ENCODE data around the gene AGT.
"Not testable (repeated sequence)": the region's sequence is repeated elsewhere in the genome, so short reads cannot be mapped to it uniquely, and the experiment has no call there.

AGT gene

DNA sequence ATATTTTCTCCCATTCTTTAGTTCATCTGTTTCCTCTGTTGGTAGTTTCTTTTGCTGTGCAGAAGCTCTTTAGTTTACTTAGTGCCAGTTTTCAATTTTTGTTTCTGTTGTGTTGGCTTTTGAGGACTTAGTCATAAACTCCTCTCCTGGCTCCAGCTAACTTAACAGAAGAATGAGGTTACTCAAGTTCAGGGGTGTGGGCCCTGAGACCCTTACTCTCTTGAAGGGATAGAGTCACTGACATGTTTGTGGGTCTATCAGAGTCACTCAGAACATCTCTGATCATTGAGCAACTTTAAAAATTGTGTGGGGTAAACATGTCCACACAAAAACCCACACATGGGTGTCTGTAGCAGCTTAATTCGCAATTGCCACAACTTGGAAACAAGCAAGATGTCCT is 14.2 kb downstream of the AGT start:
- no peak overlapping the region for H3K4me3 ChIP-seq (ENCODE audit: control insufficient read depth, low read depth, low read length)
- no peak for DNase-seq (ENCODE audit: low read depth)
- TF ChIP-seq, protein P1, sequence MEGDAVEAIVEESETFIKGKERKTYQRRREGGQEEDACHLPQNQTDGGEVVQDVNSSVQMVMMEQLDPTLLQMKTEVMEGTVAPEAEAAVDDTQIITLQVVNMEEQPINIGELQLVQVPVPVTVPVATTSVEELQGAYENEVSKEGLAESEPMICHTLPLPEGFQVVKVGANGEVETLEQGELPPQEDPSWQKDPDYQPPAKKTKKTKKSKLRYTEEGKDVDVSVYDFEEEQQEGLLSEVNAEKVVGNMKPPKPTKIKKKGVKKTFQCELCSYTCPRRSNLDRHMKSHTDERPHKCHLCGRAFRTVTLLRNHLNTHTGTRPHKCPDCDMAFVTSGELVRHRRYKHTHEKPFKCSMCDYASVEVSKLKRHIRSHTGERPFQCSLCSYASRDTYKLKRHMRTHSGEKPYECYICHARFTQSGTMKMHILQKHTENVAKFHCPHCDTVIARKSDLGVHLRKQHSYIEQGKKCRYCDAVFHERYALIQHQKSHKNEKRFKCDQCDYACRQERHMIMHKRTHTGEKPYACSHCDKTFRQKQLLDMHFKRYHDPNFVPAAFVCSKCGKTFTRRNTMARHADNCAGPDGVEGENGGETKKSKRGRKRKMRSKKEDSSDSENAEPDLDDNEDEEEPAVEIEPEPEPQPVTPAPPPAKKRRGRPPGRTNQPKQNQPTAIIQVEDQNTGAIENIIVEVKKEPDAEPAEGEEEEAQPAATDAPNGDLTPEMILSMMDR (conservative IDR thresholded peaks at IDR 0.05; ENCODE audit: control insufficient read depth, insufficient read depth, low read depth, low read length): no peak

DNA sequence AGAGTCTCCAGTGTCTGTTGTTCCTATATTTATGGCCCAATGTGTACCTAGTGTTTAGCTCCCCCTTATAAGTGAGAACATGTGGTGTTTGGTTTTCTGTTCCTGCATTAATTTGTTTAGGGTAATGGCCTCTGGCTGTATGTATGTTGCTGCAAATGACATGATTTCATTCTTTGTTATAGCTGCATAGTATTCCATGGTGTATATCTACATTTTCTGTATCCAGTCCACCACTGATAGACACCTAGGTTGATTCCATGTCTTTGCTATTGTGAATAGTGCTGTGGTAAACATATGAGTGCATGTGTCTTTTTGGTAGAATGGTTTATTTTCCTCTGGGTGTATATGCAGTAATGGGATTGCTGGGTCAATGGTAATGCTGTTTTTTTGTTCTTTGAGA is 15.0 kb downstream of the AGT start:
- DNase-seq (ENCODE audit: low read depth); H3K4me3 ChIP-seq (ENCODE audit: control insufficient read depth, low read depth, low read length): not testable (repeated sequence)

DNA sequence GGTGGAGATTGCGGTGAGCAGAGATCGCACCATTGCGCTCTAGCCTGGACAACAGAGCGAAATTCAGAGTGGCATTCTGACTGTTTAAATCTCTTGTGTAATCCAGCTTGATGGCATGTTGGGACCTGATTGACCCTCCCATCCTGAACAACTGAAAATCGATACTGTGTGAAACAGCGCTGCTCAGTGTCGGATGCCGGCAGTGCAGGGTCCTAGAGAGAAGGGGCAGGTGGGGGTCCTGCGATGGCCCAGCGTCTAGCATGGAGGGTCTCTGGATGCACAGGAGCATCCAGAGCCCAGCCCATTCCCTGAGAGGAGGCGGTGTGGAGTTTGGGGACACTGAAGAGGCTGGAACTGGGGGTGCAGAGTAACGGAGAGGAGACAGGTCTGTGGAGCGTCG is 15.8 kb downstream of the AGT start:
- H3K4me3 ChIP-seq (ENCODE audit: control insufficient read depth, low read depth, low read length): no peak overlapping the region
- TF ChIP-seq, protein P1 (conservative IDR thresholded peaks at IDR 0.05; ENCODE audit: control insufficient read depth, insufficient read depth, low read depth, low read length): no peak
- no peak for DNase-seq (ENCODE audit: low read depth)

DNA sequence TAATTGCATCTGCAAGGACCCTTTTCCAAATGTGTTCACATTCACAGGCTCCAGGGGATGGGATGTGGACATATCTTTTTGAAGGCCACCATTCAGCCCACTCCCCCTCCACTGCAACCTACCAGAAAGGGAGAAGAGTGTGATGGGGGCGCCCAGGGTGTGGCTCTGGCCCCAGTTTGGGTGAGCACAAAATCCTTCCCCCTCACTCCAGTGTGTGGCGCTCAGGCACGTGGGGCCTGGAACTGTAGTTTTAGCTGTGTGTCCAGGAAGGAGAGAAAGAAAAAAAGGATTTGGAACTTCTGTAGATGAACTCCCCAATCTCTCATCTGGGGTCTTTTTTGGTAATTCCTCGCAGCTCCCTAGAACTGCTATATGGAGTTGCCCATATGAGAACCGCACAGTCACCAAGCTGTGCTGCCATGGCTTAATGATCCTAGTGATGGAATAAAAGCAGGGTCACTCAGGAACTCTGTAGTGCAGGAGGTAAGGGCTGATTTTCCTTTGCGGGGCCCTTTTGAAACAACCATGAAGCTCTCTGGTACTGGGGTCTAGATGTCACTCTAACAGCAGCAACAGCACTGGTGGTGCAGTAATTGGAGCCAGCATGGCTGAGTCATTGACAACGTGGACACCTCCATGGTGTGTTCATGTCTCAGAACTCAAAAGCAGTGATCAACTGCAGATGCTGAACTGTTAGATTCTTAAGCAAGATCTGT is 17.0 kb downstream of the AGT start:
- TF ChIP-seq, protein P1 (conservative IDR thresholded peaks at IDR 0.05; ENCODE audit: control insufficient read depth, insufficient read depth, low read depth, low read length): no peak
- no peak overlapping the region for H3K4me3 ChIP-seq (ENCODE audit: control insufficient read depth, low read depth, low read length)
- DNase-seq (ENCODE audit: low read depth): peak; percentile 71

DNA sequence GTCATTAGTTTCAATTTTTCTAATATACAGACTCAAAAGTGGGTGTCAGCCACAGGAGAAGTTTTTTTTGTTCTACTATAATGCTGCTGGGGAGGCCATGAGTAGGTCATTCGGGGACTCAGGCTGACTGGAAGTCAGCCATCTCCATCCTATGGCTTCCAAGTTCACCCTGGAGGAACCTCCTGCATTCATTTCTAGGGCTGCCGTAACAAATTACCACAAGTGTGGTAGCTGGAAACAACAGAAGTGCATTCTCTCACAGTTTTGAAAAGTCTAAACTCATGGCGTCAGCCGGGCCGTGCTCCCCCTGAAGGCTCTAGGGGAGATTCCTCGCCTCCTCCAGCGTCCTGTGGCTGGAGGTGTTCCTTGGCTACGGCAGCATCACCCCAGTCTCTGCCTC is 17.7 kb downstream of the AGT start:
- TF ChIP-seq, protein P1 (conservative IDR thresholded peaks at IDR 0.05; ENCODE audit: control insufficient read depth, insufficient read depth, low read depth, low read length): no peak

DNA sequence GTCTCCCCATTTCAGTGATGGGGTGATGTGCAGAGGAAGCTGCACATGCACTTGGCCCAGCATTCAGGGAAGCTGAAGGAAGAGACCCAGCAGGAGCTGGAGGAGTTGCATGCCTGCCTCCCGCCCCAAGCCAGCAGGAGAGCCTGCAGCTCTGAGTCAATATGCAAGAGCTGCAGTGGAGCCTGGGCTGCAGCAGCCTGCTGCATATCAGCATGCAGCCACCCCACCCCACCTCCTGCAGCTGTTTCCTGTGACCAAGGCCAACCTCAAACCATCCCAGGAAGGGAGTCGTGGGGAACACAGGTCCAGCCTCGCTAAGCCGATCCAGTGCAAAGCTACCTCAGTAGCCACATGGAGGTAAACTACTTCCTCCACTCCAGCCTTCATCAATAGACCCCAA is 18.9 kb downstream of the AGT start:
- no peak for DNase-seq (ENCODE audit: low read depth)
- TF ChIP-seq, protein P1 (conservative IDR thresholded peaks at IDR 0.05; ENCODE audit: control insufficient read depth, insufficient read depth, low read depth, low read length): no peak
- H3K4me3 ChIP-seq (ENCODE audit: control insufficient read depth, low read depth, low read length): no peak overlapping the region

More for the DNA sequence above, 17.7 kb downstream of the AGT start:
- DNase-seq (ENCODE audit: low read depth): no peak
- no peak overlapping the region for H3K4me3 ChIP-seq (ENCODE audit: control insufficient read depth, low read depth, low read length)

DNA sequence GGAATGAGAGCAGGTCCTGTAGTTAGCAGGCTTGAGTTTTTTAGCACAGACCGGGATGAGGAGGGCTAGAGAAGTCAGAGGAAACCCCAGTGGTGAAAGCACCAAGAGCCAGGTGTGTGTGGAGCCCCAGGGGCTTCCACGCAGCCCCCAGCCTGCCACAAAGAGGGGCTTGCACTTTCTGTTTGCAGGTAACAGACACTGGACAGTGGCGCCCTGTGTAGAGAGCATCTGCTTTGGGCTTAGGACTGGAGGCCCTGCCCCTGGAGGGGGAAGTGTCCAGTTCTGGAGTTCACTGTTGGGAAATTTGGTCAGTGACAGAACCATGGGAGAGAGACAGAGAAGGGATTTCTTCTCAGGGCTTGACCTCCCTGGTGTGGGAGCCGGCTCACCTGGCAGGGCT is 19.5 kb downstream of the AGT start:
- H3K4me3 ChIP-seq (ENCODE audit: control insufficient read depth, low read depth, low read length): no peak overlapping the region
- DNase-seq (ENCODE audit: low read depth): no peak
- TF ChIP-seq, protein P1 (conservative IDR thresholded peaks at IDR 0.05; ENCODE audit: control insufficient read depth, insufficient read depth, low read depth, low read length): no peak
